Stimulated activated CD8-positive, alpha-beta memory T cell treated with anti-CD3 and anti-CD28 coated beads, Interleukin-15, amount 100 ng/mL, for 4 hours (primary cell): ENCODE data around the gene AGRN.
"Not testable (repeated sequence)": the region's sequence is repeated elsewhere in the genome, so short reads cannot be mapped to it uniquely, and the experiment has no call there.

Experiments
- DNase-seq, 2 donors: peaks; one replicate each; pipeline ENCODE4 v3.0.0-alpha.2; 2020; ENCODE audit warnings: low read depth in 2 of 2

Gene AGRN

GRCh38 chr1:1053682-1054081 lies 33.8 kb downstream of the AGRN start:
- no peak for DNase-seq

DNA sequence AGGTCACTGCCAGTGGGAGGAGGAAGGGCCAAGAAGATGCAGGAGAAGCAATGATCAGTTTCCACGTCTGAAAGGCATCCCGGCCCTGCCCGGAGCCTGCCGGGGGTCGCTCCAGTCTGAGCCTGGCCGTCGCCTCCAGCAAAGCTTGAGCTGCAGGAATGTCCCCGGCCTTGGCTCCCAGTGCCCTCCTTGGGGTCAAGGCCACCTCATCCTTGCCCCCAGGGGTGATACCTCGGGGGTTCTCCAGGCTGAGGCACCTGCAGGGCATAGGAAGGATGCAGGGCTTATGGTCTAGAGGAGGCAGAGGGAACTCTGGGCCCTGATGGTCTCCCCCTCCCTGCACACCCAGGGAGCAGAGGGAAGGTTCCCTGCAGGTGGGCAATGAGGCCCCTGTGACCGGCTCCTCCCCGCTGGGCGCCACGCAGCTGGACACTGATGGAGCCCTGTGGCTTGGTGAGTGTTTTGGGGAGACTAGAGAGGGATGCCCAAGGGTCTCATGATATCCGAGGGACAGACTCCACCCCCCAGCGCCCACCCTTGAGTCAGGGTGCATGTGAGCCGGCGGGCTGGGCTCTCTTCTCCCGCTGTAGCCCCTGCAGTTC lies 34.3 kb downstream of the AGRN start:
- DNase-seq: no peak

DNA sequence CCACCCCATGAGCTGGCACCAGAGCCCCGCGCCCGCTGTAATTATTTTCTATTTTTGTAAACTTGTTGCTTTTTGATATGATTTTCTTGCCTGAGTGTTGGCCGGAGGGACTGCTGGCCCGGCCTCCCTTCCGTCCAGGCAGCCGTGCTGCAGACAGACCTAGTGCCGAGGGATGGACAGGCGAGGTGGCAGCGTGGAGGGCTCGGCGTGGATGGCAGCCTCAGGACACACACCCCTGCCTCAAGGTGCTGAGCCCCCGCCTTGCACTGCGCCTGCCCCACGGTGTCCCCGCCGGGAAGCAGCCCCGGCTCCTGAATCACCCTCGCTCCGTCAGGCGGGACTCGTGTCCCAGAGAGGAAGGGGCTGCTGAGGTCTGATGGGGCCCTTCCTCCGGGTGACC lies 35.1 kb downstream of the AGRN start:
- no peak for DNase-seq

- no peak for DNase-seq
Measured at GRCh38 chr1:1055841-1056736, 36.2 kb downstream of the AGRN start.

DNA sequence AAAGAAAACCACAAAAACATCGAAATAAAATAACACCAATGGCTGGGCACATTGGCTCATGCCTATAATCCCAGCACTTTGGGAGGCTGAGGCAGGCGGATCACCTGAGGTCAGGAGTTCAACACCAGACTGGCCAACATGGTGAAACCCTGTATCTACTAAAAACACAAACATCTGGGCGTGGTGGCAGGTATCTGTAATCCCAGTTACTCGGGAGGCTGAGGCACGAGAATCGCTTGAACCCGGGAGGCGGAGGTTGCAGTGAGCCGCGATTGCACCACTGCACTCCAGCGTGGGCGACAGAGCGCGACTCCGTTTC lies 37.8 kb downstream of the AGRN start:
- not testable (repeated sequence) for DNase-seq

GRCh38 chr1:1058088-1058905 lies 38.4 kb downstream of the AGRN start:
- no peak for DNase-seq

GRCh38 chr1:1058921-1059493 lies 39.1 kb downstream of the AGRN start:
- DNase-seq: no peak

DNA sequence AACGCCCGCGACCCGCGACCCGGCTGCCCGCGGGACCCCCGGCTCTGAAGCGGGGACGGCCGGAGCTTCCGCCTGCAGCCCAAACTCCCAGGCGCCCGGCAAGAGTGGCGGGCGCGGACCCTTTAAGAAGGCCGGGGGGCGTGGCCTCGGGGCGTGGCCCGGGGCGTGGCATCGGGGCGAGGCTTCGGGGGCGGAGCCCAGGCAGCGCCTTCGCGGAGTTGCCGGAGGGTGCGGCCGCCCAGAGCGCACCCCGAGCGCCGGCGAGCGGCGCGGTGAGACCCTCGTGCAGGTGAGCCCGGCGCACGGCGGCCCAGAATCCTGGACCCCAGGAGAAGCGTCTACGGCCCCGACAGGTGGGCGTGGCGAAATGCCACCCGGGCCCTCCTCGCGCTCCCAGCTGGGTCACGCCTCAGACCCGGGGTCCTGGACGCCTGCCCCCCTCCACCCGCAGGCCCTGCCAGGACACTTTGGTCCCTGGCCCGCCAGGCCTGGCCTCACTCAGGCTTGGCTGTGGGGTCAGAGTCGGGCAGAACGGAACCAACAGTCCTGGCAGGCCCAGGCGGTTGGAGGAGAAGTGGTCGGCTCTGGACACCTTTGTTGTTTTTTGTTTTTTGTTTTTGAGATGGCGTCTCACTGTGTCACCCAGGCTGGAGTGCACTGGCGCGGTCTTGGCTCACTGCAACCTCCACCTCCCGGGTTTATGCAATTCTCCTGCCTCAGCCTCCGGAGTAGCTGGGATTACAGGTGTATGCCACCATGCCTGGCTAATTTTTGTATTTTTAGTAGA lies 39.8 kb downstream of the AGRN start:
- peak; percentile 79 to 85 for DNase-seq

DNA sequence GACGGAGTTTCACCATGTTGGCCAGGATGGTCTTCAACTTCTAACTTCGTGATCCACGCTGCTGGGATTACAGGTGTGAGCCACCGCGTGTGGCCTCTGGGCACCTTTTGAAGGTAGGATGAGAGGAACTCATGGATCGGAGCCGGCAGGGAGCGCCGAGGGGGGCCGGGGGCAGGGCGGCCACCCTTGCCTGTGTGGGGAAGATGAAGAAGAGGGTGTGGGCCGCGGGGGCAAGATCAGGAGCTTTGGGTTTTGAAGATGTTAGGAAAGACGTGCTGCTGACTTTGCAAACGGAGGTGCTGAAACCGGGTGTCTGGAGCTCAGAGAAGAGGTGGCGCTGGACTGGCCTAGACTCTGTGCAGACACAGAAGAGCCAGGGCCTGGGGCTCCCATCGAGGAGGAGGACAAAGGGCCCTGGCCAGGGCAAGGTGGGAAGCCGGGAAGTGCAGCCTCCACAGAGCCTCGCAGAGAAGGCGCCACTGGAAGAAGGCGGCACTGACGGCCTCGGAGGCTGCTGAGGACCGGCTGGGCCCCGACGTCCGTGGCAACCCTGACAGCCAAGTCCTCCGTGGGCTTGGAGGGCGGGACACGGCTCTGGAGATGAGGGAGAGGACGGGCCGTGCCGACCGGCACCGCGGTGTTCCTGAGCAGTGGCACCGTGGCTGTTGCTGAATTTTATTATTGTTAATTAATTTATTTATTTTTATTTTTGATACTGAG lies 40.5 kb downstream of the AGRN start:
- no peak for DNase-seq

DNA sequence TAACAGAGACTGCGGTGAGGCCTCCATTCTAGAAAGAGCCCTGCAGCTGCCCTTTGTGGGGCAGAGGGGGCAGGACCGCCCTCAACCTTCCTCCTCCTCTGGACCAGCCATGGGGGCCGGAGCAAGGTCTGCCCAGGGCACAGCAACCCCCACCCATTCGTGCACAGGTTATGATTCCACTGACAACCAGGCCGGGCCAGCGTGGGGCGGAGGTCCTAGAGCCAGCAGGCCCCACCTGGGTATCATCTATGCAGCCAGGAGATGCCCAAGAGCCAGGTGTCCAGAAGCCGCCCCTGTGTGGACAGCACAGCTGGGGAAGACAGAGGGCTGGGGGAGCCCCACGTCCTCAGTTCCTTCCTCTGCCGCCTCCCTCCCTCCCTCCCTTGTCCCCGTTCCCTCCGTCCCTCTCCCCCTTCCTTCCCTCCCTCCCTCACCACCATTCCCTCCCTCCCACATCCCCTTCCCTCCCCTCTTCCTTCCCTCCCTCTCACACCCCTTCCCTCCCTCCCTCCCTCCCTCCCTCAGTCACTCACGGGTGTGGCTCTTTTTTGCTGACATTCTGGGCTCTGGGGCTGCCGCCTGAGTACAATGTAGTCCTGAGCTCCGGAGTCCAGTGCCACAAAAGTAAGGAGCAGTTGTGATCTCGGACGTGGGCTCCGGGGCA lies 41.9 kb downstream of the AGRN start:
- no peak for DNase-seq

- no peak for DNase-seq
Measured at GRCh38 chr1:1062348-1063163, 42.6 kb downstream of the AGRN start.

- DNase-seq: no peak
Measured at GRCh38 chr1:1063261-1063944, 43.5 kb downstream of the AGRN start.

- peak; percentile 89 to 91 for DNase-seq
Measured at GRCh38 chr1:1063945-1064831, 44.3 kb downstream of the AGRN start.

GRCh38 chr1:1065265-1065939 lies 45.5 kb downstream of the AGRN start:
- no peak for DNase-seq

GRCh38 chr1:1065940-1066304 lies 46.0 kb downstream of the AGRN start:
- DNase-seq: not testable (repeated sequence)

- no peak for DNase-seq
Measured at GRCh38 chr1:1066403-1067283, 46.7 kb downstream of the AGRN start.
